K562 (cell line): Measurements from ENCODE around the gene C3orf70. TPM values are rescaled to one million over a fixed set of nuclear protein-coding genes. Genes with fewer than 3 reads are reported as not detected.

ENCODE experiments used
- SMARCC2 ChIP-seq: fragments of 450-650 bp; IDR thresholded peaks from 2 replicates; pipeline ENCODE4 v1.6.1; 2017; ENCODE audit warnings: antibody characterized with exemption, moderate library complexity, mild to moderate bottlenecking, low read depth
- SMC3 ChIP-seq: conservative IDR thresholded peaks from 2 replicates; pipeline ENCODE4 v1.6.1; 2011; ENCODE audit warnings: low read depth, low read length, improper control_type of control experiment; ENCODE audit not compliant: insufficient read depth
- polyA plus RNA-seq, 8 experiments: library from polyadenylated mRNA; depleted of rRNA in 4 of 8; stranded (reverse) in 5 of 8; unstranded in 3 of 8; fragments of >200 nt; fragmentation: Nextera tagmentation in 2 of 8; fragmentation: Illumina TruSeq in 1 of 8; extraction: Ambion mirVana in 2 of 8; extraction: Trizol in 1 of 8; gene quantifications; 2 replicates each; pipeline versions ENCODE4 v1.2.1 to v1.2.3, GENCODE V29; 2011 to 2014; ENCODE audit warnings: inconsistent platforms in 1 of 8, missing spikeins in 1 of 8
- total RNA-seq, 7 experiments: library from RNA; depleted of rRNA in 6 of 7; stranded (reverse); fragments of >200 nt in 6 of 7; fragmentation: Illumina TruSeq in 2 of 7; extraction: Trizol in 2 of 7; gene quantifications; 2 replicates each; pipeline versions ENCODE4 v1.2.1 to v1.2.3, GENCODE V29; 2011 to 2021; ENCODE audit warnings: low replicate concordance in 1 of 7
- TF ChIP-seq, protein P1 (sequence below): fragments of 450-650 bp; IDR thresholded peaks from 2 replicates; pipeline ENCODE4 v1.6.1; 2017; ENCODE audit warnings: antibody characterized with exemption, mild to moderate bottlenecking
- TF ChIP-seq, protein P2 (sequence below): IDR thresholded peaks from 2 replicates; pipeline ENCODE4 v1.6.1; 2011; ENCODE audit warnings: borderline replicate concordance, low read depth, mild to moderate bottlenecking, moderate library complexity, low read length; ENCODE audit not compliant: insufficient read depth, poor library complexity, severe bottlenecking

Gene C3orf70
- total and polyA plus RNA-seq, 9 of the 15 experiments (the other 6 are each of a cell fraction or from before 2014, with no cell fraction given): 0.01 to 0.04 (median 0.03) TPM; not detected in 6

DNA sequence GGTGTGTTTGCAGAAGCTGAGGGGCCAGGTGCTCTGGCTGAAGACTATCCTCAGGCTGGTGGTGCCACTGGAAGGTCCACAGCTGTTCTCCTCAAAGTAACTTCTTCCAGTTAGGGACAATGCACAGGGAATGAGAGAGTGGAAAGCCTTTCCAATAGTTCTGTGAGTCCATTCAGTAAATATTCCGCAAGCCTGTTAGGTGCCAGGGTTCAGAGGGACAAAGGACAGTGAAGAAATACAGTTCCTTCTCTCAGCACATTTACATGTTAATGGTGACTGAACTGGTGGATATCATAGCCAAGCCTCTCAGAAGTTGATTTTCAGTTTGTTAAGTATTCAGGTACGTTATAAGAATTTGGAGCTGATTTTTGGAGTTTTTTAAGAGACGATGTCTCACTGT, 122.5 kb downstream of the C3orf70 start (continued):
- TF ChIP-seq, protein P1, sequence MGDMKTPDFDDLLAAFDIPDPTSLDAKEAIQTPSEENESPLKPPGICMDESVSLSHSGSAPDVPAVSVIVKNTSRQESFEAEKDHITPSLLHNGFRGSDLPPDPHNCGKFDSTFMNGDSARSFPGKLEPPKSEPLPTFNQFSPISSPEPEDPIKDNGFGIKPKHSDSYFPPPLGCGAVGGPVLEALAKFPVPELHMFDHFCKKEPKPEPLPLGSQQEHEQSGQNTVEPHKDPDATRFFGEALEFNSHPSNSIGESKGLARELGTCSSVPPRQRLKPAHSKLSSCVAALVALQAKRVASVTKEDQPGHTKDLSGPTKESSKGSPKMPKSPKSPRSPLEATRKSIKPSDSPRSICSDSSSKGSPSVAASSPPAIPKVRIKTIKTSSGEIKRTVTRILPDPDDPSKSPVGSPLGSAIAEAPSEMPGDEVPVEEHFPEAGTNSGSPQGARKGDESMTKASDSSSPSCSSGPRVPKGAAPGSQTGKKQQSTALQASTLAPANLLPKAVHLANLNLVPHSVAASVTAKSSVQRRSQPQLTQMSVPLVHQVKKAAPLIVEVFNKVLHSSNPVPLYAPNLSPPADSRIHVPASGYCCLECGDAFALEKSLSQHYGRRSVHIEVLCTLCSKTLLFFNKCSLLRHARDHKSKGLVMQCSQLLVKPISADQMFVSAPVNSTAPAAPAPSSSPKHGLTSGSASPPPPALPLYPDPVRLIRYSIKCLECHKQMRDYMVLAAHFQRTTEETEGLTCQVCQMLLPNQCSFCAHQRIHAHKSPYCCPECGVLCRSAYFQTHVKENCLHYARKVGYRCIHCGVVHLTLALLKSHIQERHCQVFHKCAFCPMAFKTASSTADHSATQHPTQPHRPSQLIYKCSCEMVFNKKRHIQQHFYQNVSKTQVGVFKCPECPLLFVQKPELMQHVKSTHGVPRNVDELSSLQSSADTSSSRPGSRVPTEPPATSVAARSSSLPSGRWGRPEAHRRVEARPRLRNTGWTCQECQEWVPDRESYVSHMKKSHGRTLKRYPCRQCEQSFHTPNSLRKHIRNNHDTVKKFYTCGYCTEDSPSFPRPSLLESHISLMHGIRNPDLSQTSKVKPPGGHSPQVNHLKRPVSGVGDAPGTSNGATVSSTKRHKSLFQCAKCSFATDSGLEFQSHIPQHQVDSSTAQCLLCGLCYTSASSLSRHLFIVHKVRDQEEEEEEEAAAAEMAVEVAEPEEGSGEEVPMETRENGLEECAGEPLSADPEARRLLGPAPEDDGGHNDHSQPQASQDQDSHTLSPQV: no peak
- TF ChIP-seq SMC3 (no peak), SMARCC2 (no peak)
- TF ChIP-seq, protein P2, sequence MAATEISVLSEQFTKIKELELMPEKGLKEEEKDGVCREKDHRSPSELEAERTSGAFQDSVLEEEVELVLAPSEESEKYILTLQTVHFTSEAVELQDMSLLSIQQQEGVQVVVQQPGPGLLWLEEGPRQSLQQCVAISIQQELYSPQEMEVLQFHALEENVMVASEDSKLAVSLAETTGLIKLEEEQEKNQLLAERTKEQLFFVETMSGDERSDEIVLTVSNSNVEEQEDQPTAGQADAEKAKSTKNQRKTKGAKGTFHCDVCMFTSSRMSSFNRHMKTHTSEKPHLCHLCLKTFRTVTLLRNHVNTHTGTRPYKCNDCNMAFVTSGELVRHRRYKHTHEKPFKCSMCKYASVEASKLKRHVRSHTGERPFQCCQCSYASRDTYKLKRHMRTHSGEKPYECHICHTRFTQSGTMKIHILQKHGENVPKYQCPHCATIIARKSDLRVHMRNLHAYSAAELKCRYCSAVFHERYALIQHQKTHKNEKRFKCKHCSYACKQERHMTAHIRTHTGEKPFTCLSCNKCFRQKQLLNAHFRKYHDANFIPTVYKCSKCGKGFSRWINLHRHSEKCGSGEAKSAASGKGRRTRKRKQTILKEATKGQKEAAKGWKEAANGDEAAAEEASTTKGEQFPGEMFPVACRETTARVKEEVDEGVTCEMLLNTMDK: no peak
